GM18909 (cell line): Measurements from ENCODE around the gene ACTA2.

Source experiments
- ATAC-seq: cut with Tn5 transposase; IDR thresholded peaks from one replicate; pipeline ENCODE4 v1.9.1; 2021; ENCODE audit warnings: mild to moderate bottlenecking; ENCODE audit not compliant: unreplicated experiment, poor library complexity

Gene ACTA2

GRCh38 chr10:88982366-88982765 lies 29.8 kb upstream of the ACTA2 start:
- ATAC-seq, result no peak

- no peak for ATAC-seq
Measured at GRCh38 chr10:88981435-88981834, 28.9 kb upstream of the ACTA2 start.

- ATAC-seq, result no peak
Measured at GRCh38 chr10:88980800-88981199, 28.2 kb upstream of the ACTA2 start.

GRCh38 chr10:88980247-88980646 lies 27.7 kb upstream of the ACTA2 start:
- ATAC-seq, result no peak

- ATAC-seq, result no peak
Measured at GRCh38 chr10:88979603-88980002, 27.0 kb upstream of the ACTA2 start.

GRCh38 chr10:88979153-88979562 lies 26.6 kb upstream of the ACTA2 start:
- ATAC-seq, result no peak

GRCh38 chr10:88978463-88978862 lies 25.9 kb upstream of the ACTA2 start:
- no peak for ATAC-seq

GRCh38 chr10:88975377-88975720 lies 22.8 kb upstream of the ACTA2 start:
- no peak for ATAC-seq

GRCh38 chr10:88974446-88975376 lies 22.1 kb upstream of the ACTA2 start:
- no peak for ATAC-seq

GRCh38 chr10:88974012-88974411 lies 21.4 kb upstream of the ACTA2 start:
- no peak for ATAC-seq

GRCh38 chr10:88971221-88972061 lies 18.9 kb upstream of the ACTA2 start:
- ATAC-seq, result no peak

GRCh38 chr10:88968391-88968790 lies 15.8 kb upstream of the ACTA2 start:
- no peak for ATAC-seq

- no peak for ATAC-seq
Measured at GRCh38 chr10:88966797-88967196, 14.2 kb upstream of the ACTA2 start.

GRCh38 chr10:88964869-88965415 lies 12.4 kb upstream of the ACTA2 start:
- no peak for ATAC-seq

- no peak for ATAC-seq
Measured at GRCh38 chr10:88964360-88964759, 11.8 kb upstream of the ACTA2 start.

- ATAC-seq, result no peak
Measured at GRCh38 chr10:88963318-88963717, 10.7 kb upstream of the ACTA2 start.

- ATAC-seq, result no peak
Measured at GRCh38 chr10:88962336-88962735, 9.8 kb upstream of the ACTA2 start.

GRCh38 chr10:88961266-88961665 lies 8.7 kb upstream of the ACTA2 start:
- ATAC-seq, result no peak

- ATAC-seq, result no peak
Measured at GRCh38 chr10:88960802-88961201, 8.2 kb upstream of the ACTA2 start.

- no peak for ATAC-seq
Measured at GRCh38 chr10:88958721-88959120, 6.1 kb upstream of the ACTA2 start.

- no peak for ATAC-seq
Measured at GRCh38 chr10:88957381-88957780, 4.8 kb upstream of the ACTA2 start.
